HepG2 (cell line): Measurements from ENCODE around the gene TCN2. TPM values are rescaled to one million over a fixed set of nuclear protein-coding genes. Genes with fewer than 3 reads are reported as not detected.

ENCODE experiments used
- ATAC-seq: fragments of 200-7000 bp; cut with Tn5 transposase; 3 replicates; pipeline ENCODE4 v1.9.1; 2020; ENCODE audit warnings: mild to moderate bottlenecking, moderate library complexity
- BruUV-seq: library from RNA; stranded (reverse); fragments of 400-500 nt; replicated peaks from 2 replicates; lab custom pipeline; 2021; lab: Mats Ljungman, UMichigan
- CTCF ChIA-PET: fragments of 300-600 bp; formaldehyde crosslinking; extraction: SDS; loops from one replicate; lab custom pipeline; 2021; ENCODE audit warnings: low total read pairs, inconsistent platforms, low intra/inter-chr PET ratio; lab: Yijun Ruan, JAX
- POLR2A ChIA-PET: fragments of 350-600 bp; sonication (Branson Sonifier 250); formaldehyde crosslinking; loops from one replicate; lab custom pipeline; 2020; ENCODE audit warnings: antibody characterized with exemption, inconsistent platforms; lab: Yijun Ruan, JAX
- DNase-seq: peaks from one replicate; pipeline ENCODE4 v3.0.0-alpha.2; 2015; ENCODE audit warnings: low spot score
- FAIRE-seq: peaks from 3 replicates; lab custom pipeline; 2011; peaks lifted over from hg19 to GRCh38; lab: Jason Lieb, UNC
- H2AFZ ChIP-seq: one replicate; pipeline ENCODE4 v1.6.1; 2011; ENCODE audit warnings: low read length, inconsistent platforms
- H3K27ac ChIP-seq: fragments of 300-600 bp; 3 replicates; pipeline ENCODE4 v1.8.0; 2011; ENCODE audit warnings: mixed run types, mild to moderate bottlenecking, mixed read lengths, low read length, inconsistent platforms; ENCODE audit not compliant: insufficient read depth; ENCODE audit errors: extremely low read length
- H3K27me3 ChIP-seq, 2 experiments: fragments of 200-600 bp in 1 of 2; 2 replicates in 1 of 2; 3 replicates in 1 of 2; pipeline versions ENCODE4 v1.6.0 to v1.8.0; 2011; ENCODE audit warnings: low read length in 2 of 2, mild to moderate bottlenecking in 2 of 2, moderate library complexity in 2 of 2, inconsistent platforms in 1 of 2; ENCODE audit not compliant: insufficient read depth in 2 of 2, control insufficient read depth in 1 of 2
- H3K36me3 ChIP-seq, 2 experiments: fragments of 200-600 bp in 1 of 2; replicated peaks in 1 of 2; 2 replicates in 1 of 2; 3 replicates in 1 of 2; pipeline versions ENCODE4 v1.5.1 to v1.8.0; 2011; ENCODE audit warnings: low read length in 2 of 2, inconsistent platforms in 1 of 2; ENCODE audit not compliant: insufficient read depth in 2 of 2, control insufficient read depth in 1 of 2
- H3K4me1 ChIP-seq: 2 replicates; pipeline ENCODE4 v1.5.1; 2012; ENCODE audit warnings: low read length, inconsistent platforms; ENCODE audit not compliant: insufficient read depth
- H3K4me2 ChIP-seq: 2 replicates; pipeline ENCODE4 v1.6.0; 2011; ENCODE audit warnings: low read depth, low read length, inconsistent platforms
- H3K4me3 ChIP-seq, 3 experiments: fragments of 200-600 bp in 1 of 3; sonication (generic), shearing (Covaris generic) in 1 of 3; replicated peaks in 1 of 3; 2 replicates each; pipeline ENCODE4 v1.5.1; 2011 to 2016; ENCODE audit warnings: low read length in 3 of 3, inconsistent platforms in 2 of 3, low read depth in 2 of 3, mild to moderate bottlenecking in 2 of 3, control low read depth in 1 of 3, mixed read lengths in 1 of 3; ENCODE audit not compliant: insufficient read depth in 1 of 3
- H3K79me2 ChIP-seq: one replicate; pipeline ENCODE4 v1.6.1; 2011; ENCODE audit warnings: low read length, inconsistent platforms; ENCODE audit not compliant: insufficient read depth
- H3K9ac ChIP-seq: 2 replicates; pipeline ENCODE4 v1.6.0; 2011; ENCODE audit warnings: mild to moderate bottlenecking, low read depth, low read length, inconsistent platforms; ENCODE audit not compliant: insufficient read depth
- H3K9me3 ChIP-seq: 2 replicates; pipeline ENCODE4 v1.5.1; 2012; ENCODE audit warnings: mild to moderate bottlenecking, low read length
- H4K20me1 ChIP-seq: 2 replicates; pipeline ENCODE4 v1.6.0; 2011; ENCODE audit warnings: inconsistent platforms, mild to moderate bottlenecking, low read length, moderate library complexity; ENCODE audit not compliant: insufficient read depth
- CBX1 ChIP-seq: IDR thresholded peaks from one replicate; pipeline ENCODE4 v1.6.1; 2016; ENCODE audit warnings: antibody characterized with exemption, low read depth
- GMEB1 ChIP-seq: sonication (generic); formaldehyde crosslinking; IDR thresholded peaks from 2 replicates; pipeline ENCODE4 v1.5.1; 2020; ENCODE audit warnings: missing genetic modification reagents, mild to moderate bottlenecking, borderline replicate concordance
- GTF2F1 ChIP-seq: fragments of 150-350 bp; IDR thresholded peaks from 2 replicates; pipeline ENCODE4 v1.6.1; 2014; ENCODE audit warnings: low read length
- NCOA2 ChIP-seq: sonication (generic); formaldehyde crosslinking; IDR thresholded peaks from 2 replicates; pipeline ENCODE4 v1.8.0; 2022; ENCODE audit warnings: inconsistent platforms
- SNAI1 ChIP-seq: sonication (generic); formaldehyde crosslinking; IDR thresholded peaks from 2 replicates; pipeline ENCODE4 v1.5.0; 2020; ENCODE audit warnings: mild to moderate bottlenecking, missing genetic modification reagents, borderline replicate concordance
- ZBTB44 ChIP-seq: sonication (generic); formaldehyde crosslinking; IDR thresholded peaks from 2 replicates; pipeline ENCODE4 v1.4.0; 2020; ENCODE audit warnings: missing genetic modification reagents
- WGBS: methylation state at CpG from one replicate; pipeline ENCODE4 v1.1.6; 2017; ENCODE audit warnings: low lambda C conversion rate; 5-methylcytosine and 5-hydroxymethylcytosine counted together
- in situ Hi-C: cut with HindIII; loops from 2 replicates; pipeline ENCODE4 v1.10.0; 2017; ENCODE audit warnings: low pct_unique_long_range_greater_than_20kb; ENCODE audit not compliant: extremely low pct_ligation_motif_present
- intact Hi-C: fragments of 100-400 bp; cut with micrococcal nuclease; formaldehyde crosslinking; loops from one replicate; pipeline ENCODE4 v1.10.0; 2022; ENCODE audit not compliant: unreplicated experiment
- polyA plus RNA-seq, 8 experiments: library from polyadenylated mRNA; depleted of rRNA in 3 of 8; stranded (reverse) in 7 of 8; unstranded in 1 of 8; fragments of >200 nt; fragmentation: Illumina TruSeq in 4 of 8; extraction: Trizol in 4 of 8; gene quantifications; 2 replicates each; pipeline versions ENCODE4 v1.2.1 to v1.2.3, GENCODE V29; 2011 to 2016; ENCODE audit warnings: low read depth in 4 of 8, missing spikeins in 1 of 8, mixed read lengths in 1 of 8; ENCODE audit not compliant: insufficient read depth in 1 of 8
- total RNA-seq, 5 experiments: library from RNA; depleted of rRNA; stranded (reverse); fragments of >200 nt; fragmentation: Illumina TruSeq; extraction: Trizol; gene quantifications; 2 replicates each; pipeline ENCODE4 v1.2.3, GENCODE V29; 2016; ENCODE audit warnings: low read depth in 1 of 5

TCN2 gene
- total and polyA plus RNA-seq, 2 of the 13 experiments (the other 11 are each of a cell fraction or from before 2014, with no cell fraction given): 0.29 to 0.31 TPM

- TF ChIP-seq CBX1 (no peak), GTF2F1 (no peak), GMEB1 (CRISPR knock-in tag) (no peak), ZBTB44 (no peak), NCOA2 (CRISPR knock-in tag) (no peak), SNAI1 (CRISPR knock-in tag) (no peak)
- BruUV-seq: no TSS peak
- in situ Hi-C loops: no loop called here
These were observed 64.1 kb downstream of the TCN2 start for GRCh38 chr22:30671071-30671470.

More at GRCh38 chr22:30671071-30671470, 64.1 kb downstream of the TCN2 start:
- intact Hi-C loops: no loop called here
- no peak for ATAC-seq
- H3K4me1 ChIP-seq: peaks cover 18% of the 10 kb centered on the region
- no peak overlapping the region for H3K4me2 ChIP-seq
- CTCF ChIA-PET: no interaction called here
- FAIRE-seq: no peak
- DNase-seq: no peak
- POLR2A ChIA-PET: no interaction called here
- H3K27me3 ChIP-seq: peaks cover 1 to 31% of the 10 kb centered on the region in 2 experiments; a peak in 3 of 5 replicates
- H2AFZ ChIP-seq: no peak overlapping the region
- 9% methylated on average over 3 of the region's 3 CpGs for WGBS
- no peaks in the 10 kb centered on the region for H4K20me1 ChIP-seq
- no peak overlapping the region for H3K9ac ChIP-seq
- no peak overlapping the region for H3K27ac ChIP-seq
- no peaks in the 10 kb centered on the region for H3K79me2 ChIP-seq
- no peaks in the 10 kb centered on the region for H3K36me3 ChIP-seq
- H3K9me3 ChIP-seq: no peaks in the 10 kb centered on the region
- no peak overlapping the region for H3K4me3 ChIP-seq
